ENCODE measurements around the gene PPP1R36. TPM values are rescaled to one million over a fixed set of nuclear protein-coding genes. Genes with fewer than 3 reads are reported as not detected.
A peak's percentile ranks its signal among the peaks of the same experiment; 100 is the strongest.

Gene PPP1R36
- total and polyA plus RNA-seq, 4 donors = 0.49 to 1.6 (median 1.4) TPM

- Histone ChIP-seq H3K27me3 (ENCODE audit: control insufficient read depth, insufficient read depth, low read length) (no peaks in the 10 kb centered on the region), H3K4me1 (ENCODE audit: control insufficient read depth, insufficient read depth, low read length) (no peaks in the 10 kb centered on the region), H3K36me3 (ENCODE audit: control insufficient read depth, insufficient read depth, low read length) (no peaks in the 10 kb centered on the region), H3K27ac (ENCODE audit: low read depth, low read length) (no peak overlapping the region), H3K4me3 (ENCODE audit: low read depth, low read length) (no peak overlapping the region), H3K9me3 (ENCODE audit: control insufficient read depth, insufficient read depth, low read length) (no peaks in the 10 kb centered on the region)
- DNase-seq (ENCODE audit: low read depth in 4 of 6, low spot score in 6 of 6) = no peak
- WGBS (ENCODE audit: insufficient coverage) = no CpG with 5 or more reads among the region's 7 CpGs
Observed at GRCh38 chr14:64580467-64580866, 30.7 kb downstream of the PPP1R36 start.

GRCh38 chr14:64581363-64581762, 31.6 kb downstream of the PPP1R36 start:
- Histone ChIP-seq H3K4me1 (ENCODE audit: control insufficient read depth, insufficient read depth, low read length) (no peaks in the 10 kb centered on the region), H3K36me3 (ENCODE audit: control insufficient read depth, insufficient read depth, low read length) (no peaks in the 10 kb centered on the region), H3K9me3 (ENCODE audit: control insufficient read depth, insufficient read depth, low read length) (no peaks in the 10 kb centered on the region), H3K27ac (ENCODE audit: low read depth, low read length) (no peak overlapping the region), H3K27me3 (ENCODE audit: control insufficient read depth, insufficient read depth, low read length) (no peaks in the 10 kb centered on the region), H3K4me3 (ENCODE audit: low read depth, low read length) (no peak overlapping the region)
- DNase-seq (ENCODE audit: low read depth in 4 of 6, low spot score in 6 of 6) = no peak
- no CpG with 5 or more reads among the region's 2 CpGs for WGBS (ENCODE audit: insufficient coverage)

GRCh38 chr14:64581817-64582216, 32.1 kb downstream of the PPP1R36 start:
- no peaks in the 10 kb centered on the region for H3K27me3 ChIP-seq (ENCODE audit: control insufficient read depth, insufficient read depth, low read length)
- no peaks in the 10 kb centered on the region for H3K4me1 ChIP-seq (ENCODE audit: control insufficient read depth, insufficient read depth, low read length)
- H3K27ac ChIP-seq (ENCODE audit: low read depth, low read length) = no peak overlapping the region
- H3K9me3 ChIP-seq (ENCODE audit: control insufficient read depth, insufficient read depth, low read length) = no peaks in the 10 kb centered on the region
- WGBS (ENCODE audit: insufficient coverage) = no CpG with 5 or more reads among the region's 5 CpGs
- H3K36me3 ChIP-seq (ENCODE audit: control insufficient read depth, insufficient read depth, low read length) = no peaks in the 10 kb centered on the region
- DNase-seq (ENCODE audit: low read depth in 4 of 6, low spot score in 6 of 6) = no peak
- no peak overlapping the region for H3K4me3 ChIP-seq (ENCODE audit: low read depth, low read length)

GRCh38 chr14:64584190-64584589, 34.4 kb downstream of the PPP1R36 start:
- H3K36me3 ChIP-seq (ENCODE audit: control insufficient read depth, insufficient read depth, low read length) = no peaks in the 10 kb centered on the region
- no peak overlapping the region for H3K27ac ChIP-seq (ENCODE audit: low read depth, low read length)
- no peaks in the 10 kb centered on the region for H3K9me3 ChIP-seq (ENCODE audit: control insufficient read depth, insufficient read depth, low read length)
- WGBS (ENCODE audit: insufficient coverage) = no CpG with 5 or more reads among the region's 1 CpG
- peak in 2 of 6 donors; percentile 16 to 63 for DNase-seq (ENCODE audit: low read depth in 4 of 6, low spot score in 6 of 6)
- no peaks in the 10 kb centered on the region for H3K27me3 ChIP-seq (ENCODE audit: control insufficient read depth, insufficient read depth, low read length)
- no peak overlapping the region for H3K4me3 ChIP-seq (ENCODE audit: low read depth, low read length)
- H3K4me1 ChIP-seq (ENCODE audit: control insufficient read depth, insufficient read depth, low read length) = no peaks in the 10 kb centered on the region

GRCh38 chr14:64591809-64592208, 42.0 kb downstream of the PPP1R36 start:
- Histone ChIP-seq H3K9me3 (ENCODE audit: control insufficient read depth, insufficient read depth, low read length) (no peaks in the 10 kb centered on the region), H3K36me3 (ENCODE audit: control insufficient read depth, insufficient read depth, low read length) (no peaks in the 10 kb centered on the region), H3K4me1 (ENCODE audit: control insufficient read depth, insufficient read depth, low read length) (no peaks in the 10 kb centered on the region), H3K27ac (ENCODE audit: low read depth, low read length) (no peak overlapping the region), H3K4me3 (ENCODE audit: low read depth, low read length) (no peak overlapping the region), H3K27me3 (ENCODE audit: control insufficient read depth, insufficient read depth, low read length) (no peaks in the 10 kb centered on the region)
- WGBS (ENCODE audit: insufficient coverage) = 83% methylated on average over 1 of the region's 3 CpGs
- DNase-seq (ENCODE audit: low read depth in 4 of 6, low spot score in 6 of 6) = no peak

- no peaks in the 10 kb centered on the region for H3K36me3 ChIP-seq (ENCODE audit: control insufficient read depth, insufficient read depth, low read length)
- no peaks in the 10 kb centered on the region for H3K4me1 ChIP-seq (ENCODE audit: control insufficient read depth, insufficient read depth, low read length)
- no peak for DNase-seq (ENCODE audit: low read depth in 4 of 6, low spot score in 6 of 6)
- no peaks in the 10 kb centered on the region for H3K9me3 ChIP-seq (ENCODE audit: control insufficient read depth, insufficient read depth, low read length)
- H3K27me3 ChIP-seq (ENCODE audit: control insufficient read depth, insufficient read depth, low read length) = no peaks in the 10 kb centered on the region
- H3K27ac ChIP-seq (ENCODE audit: low read depth, low read length) = no peak overlapping the region
- WGBS (ENCODE audit: insufficient coverage) = 100% methylated on average over 1 of the region's 2 CpGs
- H3K4me3 ChIP-seq (ENCODE audit: low read depth, low read length) = no peak overlapping the region
Observed at GRCh38 chr14:64594438-64594837, 44.7 kb downstream of the PPP1R36 start.

- H3K27ac ChIP-seq (ENCODE audit: low read depth, low read length) = no peak overlapping the region
- H3K9me3 ChIP-seq (ENCODE audit: control insufficient read depth, insufficient read depth, low read length) = no peaks in the 10 kb centered on the region
- WGBS (ENCODE audit: insufficient coverage) = 80% methylated on average over 4 of the region's 4 CpGs
- no peak overlapping the region for H3K4me3 ChIP-seq (ENCODE audit: low read depth, low read length)
- DNase-seq (ENCODE audit: low read depth in 4 of 6, low spot score in 6 of 6) = no peak
- H3K4me1 ChIP-seq (ENCODE audit: control insufficient read depth, insufficient read depth, low read length) = no peaks in the 10 kb centered on the region
- H3K36me3 ChIP-seq (ENCODE audit: control insufficient read depth, insufficient read depth, low read length) = no peaks in the 10 kb centered on the region
- no peaks in the 10 kb centered on the region for H3K27me3 ChIP-seq (ENCODE audit: control insufficient read depth, insufficient read depth, low read length)
Observed at GRCh38 chr14:64598404-64598803, 48.6 kb downstream of the PPP1R36 start.

GRCh38 chr14:64601571-64601970, 51.8 kb downstream of the PPP1R36 start:
- Histone ChIP-seq H3K27ac (ENCODE audit: low read depth, low read length) (no peak overlapping the region), H3K4me3 (ENCODE audit: low read depth, low read length) (no peak overlapping the region), H3K27me3 (ENCODE audit: control insufficient read depth, insufficient read depth, low read length) (no peaks in the 10 kb centered on the region), H3K36me3 (ENCODE audit: control insufficient read depth, insufficient read depth, low read length) (no peaks in the 10 kb centered on the region), H3K4me1 (ENCODE audit: control insufficient read depth, insufficient read depth, low read length) (no peaks in the 10 kb centered on the region), H3K9me3 (ENCODE audit: control insufficient read depth, insufficient read depth, low read length) (no peaks in the 10 kb centered on the region)
- DNase-seq (ENCODE audit: low read depth in 4 of 6, low spot score in 6 of 6) = peak in 1 of 6 donors; percentile 47
- 25% methylated on average over 23 of the region's 38 CpGs for WGBS (ENCODE audit: insufficient coverage)

- Histone ChIP-seq H3K4me3 (ENCODE audit: low read depth, low read length) (no peak overlapping the region), H3K27ac (ENCODE audit: low read depth, low read length) (no peak overlapping the region), H3K4me1 (ENCODE audit: control insufficient read depth, insufficient read depth, low read length) (no peaks in the 10 kb centered on the region), H3K36me3 (ENCODE audit: control insufficient read depth, insufficient read depth, low read length) (no peaks in the 10 kb centered on the region), H3K27me3 (ENCODE audit: control insufficient read depth, insufficient read depth, low read length) (no peaks in the 10 kb centered on the region), H3K9me3 (ENCODE audit: control insufficient read depth, insufficient read depth, low read length) (no peaks in the 10 kb centered on the region)
- peak in 1 of 6 donors; percentile 33 for DNase-seq (ENCODE audit: low read depth in 4 of 6, low spot score in 6 of 6)
- WGBS (ENCODE audit: insufficient coverage) = 88% methylated on average over 1 of the region's 2 CpGs
Observed at GRCh38 chr14:64602826-64603225, 53.1 kb downstream of the PPP1R36 start.

- no peaks in the 10 kb centered on the region for H3K27me3 ChIP-seq (ENCODE audit: control insufficient read depth, insufficient read depth, low read length)
- no peaks in the 10 kb centered on the region for H3K9me3 ChIP-seq (ENCODE audit: control insufficient read depth, insufficient read depth, low read length)
- no peaks in the 10 kb centered on the region for H3K4me1 ChIP-seq (ENCODE audit: control insufficient read depth, insufficient read depth, low read length)
- H3K36me3 ChIP-seq (ENCODE audit: control insufficient read depth, insufficient read depth, low read length) = no peaks in the 10 kb centered on the region
- H3K4me3 ChIP-seq (ENCODE audit: low read depth, low read length) = no peak overlapping the region
- WGBS (ENCODE audit: insufficient coverage) = no CpG with 5 or more reads among the region's 1 CpG
- no peak overlapping the region for H3K27ac ChIP-seq (ENCODE audit: low read depth, low read length)
- no peak for DNase-seq (ENCODE audit: low read depth in 4 of 6, low spot score in 6 of 6)
Observed at GRCh38 chr14:64604001-64604400, 54.2 kb downstream of the PPP1R36 start.

Data from spinal cord (tissue), 10 donors.